NCI-H2196 (cell line): Measurements from ENCODE around the gene CR1.
"Not testable (repeated sequence)": the region's sequence is repeated elsewhere in the genome, so short reads cannot be mapped to it uniquely, and the experiment has no call there.

Source experiments
- DNase-seq: peaks from one replicate; lab custom pipeline; 2025; ENCODE audit not compliant: unreplicated experiment; lab: John Stamatoyannopoulos, UW

Gene CR1

GRCh38 chr1:207495801-207496792 lies at the start of gene CR1:
TSS of gene CR1 (plus strand) at chr1:207496157. CDS start at chr1:207496268, 111 bp downstream.
- DNase-seq: no peak

GRCh38 chr1:207453710-207454045 lies 42.3 kb upstream of the CR1 start:
- no peak for DNase-seq

- DNase-seq: peak; percentile 9
Observed at GRCh38 chr1:207454046-207454964, 41.7 kb upstream of the CR1 start, which contains the start of gene CR2. TSS of gene CR2 (plus strand) at chr1:207454328. CDS start at chr1:207454419, 91 bp downstream.

- DNase-seq: no peak
Observed at GRCh38 chr1:207455183-207455754, 40.7 kb upstream of the CR1 start.

- no peak for DNase-seq
Observed at GRCh38 chr1:207458414-207458813, 37.5 kb upstream of the CR1 start.

GRCh38 chr1:207459008-207459407 lies 36.9 kb upstream of the CR1 start:
- DNase-seq: no peak

GRCh38 chr1:207461649-207462048 lies 34.3 kb upstream of the CR1 start:
- no peak for DNase-seq

- no peak for DNase-seq
Observed at GRCh38 chr1:207462535-207462934, 33.4 kb upstream of the CR1 start.

- no peak for DNase-seq
Observed at GRCh38 chr1:207463021-207463420, 32.9 kb upstream of the CR1 start.

- no peak for DNase-seq
Observed at GRCh38 chr1:207463571-207463970, 32.4 kb upstream of the CR1 start.

GRCh38 chr1:207470927-207471326 lies 25.0 kb upstream of the CR1 start:
- no peak for DNase-seq

- DNase-seq: no peak
Observed at GRCh38 chr1:207474210-207474609, 21.7 kb upstream of the CR1 start.

- no peak for DNase-seq
Observed at GRCh38 chr1:207486198-207486597, 9.8 kb upstream of the CR1 start.

- no peak for DNase-seq
Observed at GRCh38 chr1:207487636-207488035, 8.3 kb upstream of the CR1 start.

- DNase-seq: no peak
Observed at GRCh38 chr1:207493212-207493611, 2.7 kb upstream of the CR1 start.

GRCh38 chr1:207494171-207494570 lies 1.8 kb upstream of the CR1 start:
- DNase-seq: no peak

GRCh38 chr1:207495281-207495680 lies 676 bp upstream of the CR1 start:
- DNase-seq: not testable (repeated sequence)

GRCh38 chr1:207497941-207498340 lies 2.0 kb downstream of the CR1 start:
- no peak for DNase-seq

GRCh38 chr1:207499573-207499972 lies 3.6 kb downstream of the CR1 start:
- DNase-seq: peak; percentile 61

GRCh38 chr1:207500306-207500705 lies 4.3 kb downstream of the CR1 start:
- no peak for DNase-seq

GRCh38 chr1:207501071-207501470 lies 5.1 kb downstream of the CR1 start:
- no peak for DNase-seq
